GM21717 (cell line): ENCODE data around the gene STARD3.
"Not testable (repeated sequence)": the region's sequence is repeated elsewhere in the genome, so short reads cannot be mapped to it uniquely, and the experiment has no call there.

Experiments
- ATAC-seq: cut with Tn5 transposase; IDR thresholded peaks from one replicate; pipeline ENCODE4 v1.9.1; 2021; ENCODE audit warnings: mild to moderate bottlenecking, moderate library complexity; ENCODE audit not compliant: unreplicated experiment

Gene STARD3

DNA sequence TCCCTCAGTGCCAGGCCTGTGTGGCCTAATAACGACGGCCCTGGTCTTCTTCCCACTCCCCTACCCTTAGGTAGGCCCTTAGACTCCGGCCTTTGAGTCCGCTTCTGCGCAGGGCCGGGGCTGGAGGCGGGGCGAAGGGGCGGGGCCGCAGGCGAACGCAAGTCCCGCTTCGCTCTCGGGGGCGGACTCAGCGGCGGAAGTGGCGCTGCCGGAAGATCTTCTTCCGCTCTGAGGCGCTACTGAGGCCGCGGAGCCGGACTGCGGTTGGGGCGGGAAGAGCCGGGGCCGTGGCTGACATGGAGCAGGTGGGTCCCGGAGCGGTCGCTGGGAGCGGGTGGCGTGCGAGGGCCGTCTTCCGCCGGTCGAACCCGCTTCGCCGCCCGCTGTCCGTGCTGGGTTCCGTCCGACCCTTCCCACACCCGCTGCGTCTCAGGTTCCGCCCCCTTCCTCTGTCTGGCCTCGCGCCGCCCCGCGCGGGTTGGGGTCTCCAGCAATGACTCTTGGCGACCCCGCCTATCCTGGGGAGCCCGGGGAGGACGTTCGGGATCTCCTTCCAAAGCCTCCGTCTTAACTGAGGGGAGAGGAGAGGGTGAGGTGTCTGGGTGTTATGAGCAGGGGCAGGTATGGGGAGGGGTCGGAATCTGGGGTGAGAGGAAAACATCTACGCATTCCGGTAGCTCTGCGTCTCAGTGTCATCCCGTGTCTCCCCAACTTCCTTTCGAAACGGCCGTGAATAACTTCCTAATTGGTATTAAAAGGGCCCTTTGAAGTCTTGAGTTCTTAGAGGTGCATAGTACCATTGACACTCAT is at the start of gene STARD3:
Gene STARD3, plus strand, starts transcription at position 218 of the 810 bp plus-strand sequence. CDS start 16,388 bp downstream, outside the sequence.
- peak; percentile 72 for ATAC-seq

- not testable (repeated sequence) for ATAC-seq
Observed at GRCh38 chr17:39590180-39590579, 46.8 kb upstream of the STARD3 start.

- no peak for ATAC-seq
Observed at GRCh38 chr17:39591958-39592954, 44.7 kb upstream of the STARD3 start.

- no peak for ATAC-seq
Observed at GRCh38 chr17:39593371-39593770, 43.6 kb upstream of the STARD3 start.

DNA sequence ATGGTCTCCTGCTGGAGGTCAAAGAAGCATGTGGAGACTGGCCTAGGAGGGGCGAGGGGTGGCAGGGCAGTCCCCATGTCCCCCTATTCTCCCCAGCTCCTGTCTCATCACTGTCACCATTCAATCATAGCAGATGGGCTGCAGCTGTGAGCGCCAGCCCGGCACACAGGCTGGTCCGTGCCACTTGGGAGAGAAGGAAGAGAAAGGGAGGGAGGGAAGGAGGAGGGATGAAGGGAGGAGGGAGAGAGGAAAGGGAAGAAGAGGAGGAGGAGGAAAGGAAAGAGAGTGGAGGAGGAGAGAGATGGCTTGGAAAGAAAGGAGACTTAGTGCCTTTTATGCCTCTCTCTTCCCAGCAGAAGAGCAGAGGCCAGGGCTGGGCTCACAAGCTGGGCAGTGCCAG is 41.6 kb upstream of the STARD3 start:
- ATAC-seq: no peak

- no peak for ATAC-seq
Observed at GRCh38 chr17:39595928-39596510, 40.9 kb upstream of the STARD3 start.

DNA sequence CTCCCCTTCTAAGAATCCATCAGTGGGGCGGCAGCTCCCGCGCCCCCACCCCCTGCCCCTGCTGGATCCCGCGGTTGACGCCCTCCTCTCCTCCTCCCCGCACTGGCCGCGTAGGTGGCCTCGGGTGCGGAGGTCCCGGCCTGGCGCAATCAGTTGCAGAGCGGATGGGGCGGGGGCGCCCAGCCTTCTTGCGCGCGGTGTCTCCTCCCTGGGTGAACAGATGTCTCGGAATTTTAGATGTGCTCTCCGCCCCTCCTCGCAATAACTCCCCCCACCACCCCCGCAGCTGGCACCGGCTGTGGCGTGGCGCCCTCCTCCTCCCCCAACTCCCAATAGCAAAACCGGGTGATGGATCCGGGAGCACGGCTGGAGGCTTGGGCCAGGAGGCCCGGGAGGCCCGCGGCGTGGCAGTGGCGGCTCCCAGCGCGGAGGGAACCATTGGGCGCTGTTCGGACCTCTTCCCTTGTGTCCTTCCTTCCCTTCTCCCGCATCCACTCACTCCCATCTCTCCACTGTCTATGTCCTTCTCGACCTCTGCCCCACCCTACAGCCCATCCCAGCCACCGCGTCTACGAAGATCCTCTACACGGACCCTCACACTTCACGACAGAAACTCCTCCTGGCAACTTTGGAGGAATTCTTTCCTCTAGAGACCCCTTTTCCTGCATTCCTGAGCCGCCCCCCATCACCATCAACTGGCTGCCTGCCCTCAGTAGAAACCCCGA is 40.2 kb upstream of the STARD3 start:
- no peak for ATAC-seq

DNA sequence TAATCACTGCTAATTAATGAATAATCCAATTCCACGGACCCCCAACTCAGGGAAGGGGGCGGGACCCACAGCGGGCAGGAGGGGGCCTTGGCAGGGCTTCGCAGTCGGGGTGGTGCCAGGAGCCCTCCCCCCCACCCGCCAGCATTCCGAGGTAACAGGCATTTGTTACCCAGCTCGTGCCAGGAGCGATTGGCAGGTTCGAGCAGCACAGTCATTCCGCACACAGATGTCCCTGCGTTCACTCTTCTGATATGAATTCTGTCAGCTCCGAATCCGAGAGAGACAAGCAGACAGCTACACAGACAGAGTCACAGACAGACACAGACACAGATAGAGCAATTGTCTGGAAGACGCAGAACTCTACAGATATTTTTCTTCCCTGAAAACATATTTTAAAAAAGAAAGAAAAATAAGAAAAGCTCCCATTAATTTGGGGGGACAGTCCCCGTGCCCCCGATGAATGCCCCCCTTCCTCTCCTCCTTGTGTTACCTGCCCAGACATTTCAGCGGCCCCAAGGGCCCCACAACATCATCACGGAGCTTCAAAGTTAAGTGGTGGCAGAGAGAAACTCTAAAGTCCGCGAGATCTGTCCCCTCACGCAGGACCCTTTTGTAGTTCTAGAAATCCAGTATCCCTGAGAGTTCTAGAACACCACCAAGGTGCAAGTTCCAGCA is 39.4 kb upstream of the STARD3 start:
- no peak for ATAC-seq

DNA sequence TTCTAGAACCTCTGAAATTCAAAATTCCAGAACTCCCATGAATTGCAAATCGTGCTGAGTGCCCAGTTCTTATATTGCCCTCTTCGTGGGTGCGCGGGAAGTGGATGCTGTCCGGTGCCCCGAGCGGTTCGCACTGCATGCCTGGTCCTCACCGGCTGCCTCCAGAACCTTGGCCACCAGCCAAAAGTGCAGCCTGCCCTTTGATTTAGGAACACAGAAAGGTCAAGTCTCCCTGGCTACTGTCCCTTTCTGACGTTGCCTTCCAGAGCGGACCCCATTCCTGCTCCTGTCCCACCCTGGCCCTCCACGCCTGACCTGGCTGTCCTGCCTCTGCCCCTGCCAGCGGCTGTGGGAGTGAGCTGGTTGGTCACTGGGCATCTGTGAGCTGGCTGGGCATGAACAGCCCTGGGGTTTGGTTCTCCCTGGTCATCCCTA is 38.9 kb upstream of the STARD3 start:
- ATAC-seq: no peak

DNA sequence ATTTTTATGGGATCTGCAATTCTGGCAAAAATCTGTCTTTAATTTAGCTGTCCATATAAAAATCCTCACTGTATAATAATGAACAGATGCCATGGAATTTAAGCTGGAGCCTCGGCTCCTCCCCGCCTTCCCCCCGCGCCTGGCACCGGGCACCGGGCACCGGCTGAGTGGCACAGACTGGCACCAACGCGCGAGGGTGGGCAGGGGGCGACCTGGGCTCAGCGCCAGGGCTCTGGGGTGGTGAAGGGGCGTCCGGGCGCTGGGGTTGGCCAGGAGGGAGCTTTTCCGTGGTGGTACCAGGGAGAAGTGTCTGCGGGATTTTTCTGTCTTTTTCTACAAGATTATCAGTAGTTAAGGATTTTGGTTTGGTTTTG is 38.3 kb upstream of the STARD3 start:
- ATAC-seq: no peak

GRCh38 chr17:39599004-39599664 is 37.8 kb upstream of the STARD3 start:
- no peak for ATAC-seq

GRCh38 chr17:39599665-39600231 is 37.2 kb upstream of the STARD3 start:
- no peak for ATAC-seq

GRCh38 chr17:39600288-39600996 is 36.5 kb upstream of the STARD3 start:
- no peak for ATAC-seq

GRCh38 chr17:39600997-39601597 is 35.8 kb upstream of the STARD3 start:
- no peak for ATAC-seq

DNA sequence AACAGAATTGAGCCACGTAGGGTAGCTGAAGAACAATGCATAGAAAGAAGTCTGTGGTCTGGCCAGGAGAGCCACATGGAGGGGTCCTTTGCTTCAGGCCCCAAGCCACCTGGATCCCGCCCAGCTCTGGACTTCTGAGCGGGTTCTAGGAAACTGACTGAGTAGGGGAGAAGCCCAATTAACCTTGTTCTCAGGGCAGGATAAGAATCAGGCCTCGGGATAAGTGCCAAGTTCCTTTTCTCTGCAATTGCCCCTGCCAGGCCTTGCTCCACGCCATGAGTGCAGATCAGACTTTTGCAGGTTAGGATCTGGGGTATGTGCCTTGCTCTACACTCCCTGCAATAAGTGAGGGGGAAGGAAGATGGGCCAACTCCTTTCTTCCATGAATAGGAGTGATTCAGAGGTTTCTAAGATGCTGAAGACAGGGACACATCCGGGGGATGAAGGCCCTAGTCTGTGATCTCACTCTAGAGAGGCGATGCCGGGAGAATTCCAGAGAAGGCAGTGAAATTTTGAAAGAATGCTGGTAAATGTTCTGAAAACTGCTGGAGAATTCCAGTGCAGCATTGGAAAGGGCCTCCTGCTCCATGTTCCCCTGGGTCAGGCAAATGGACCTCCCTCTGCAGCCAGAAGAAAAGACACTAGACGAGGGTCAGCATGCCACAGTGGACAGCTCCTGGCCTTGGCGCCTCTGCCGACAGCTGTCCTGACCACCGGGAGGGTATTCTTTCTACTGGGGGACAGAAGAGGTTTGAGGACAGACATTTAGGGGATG is 35.0 kb upstream of the STARD3 start:
- ATAC-seq: no peak

DNA sequence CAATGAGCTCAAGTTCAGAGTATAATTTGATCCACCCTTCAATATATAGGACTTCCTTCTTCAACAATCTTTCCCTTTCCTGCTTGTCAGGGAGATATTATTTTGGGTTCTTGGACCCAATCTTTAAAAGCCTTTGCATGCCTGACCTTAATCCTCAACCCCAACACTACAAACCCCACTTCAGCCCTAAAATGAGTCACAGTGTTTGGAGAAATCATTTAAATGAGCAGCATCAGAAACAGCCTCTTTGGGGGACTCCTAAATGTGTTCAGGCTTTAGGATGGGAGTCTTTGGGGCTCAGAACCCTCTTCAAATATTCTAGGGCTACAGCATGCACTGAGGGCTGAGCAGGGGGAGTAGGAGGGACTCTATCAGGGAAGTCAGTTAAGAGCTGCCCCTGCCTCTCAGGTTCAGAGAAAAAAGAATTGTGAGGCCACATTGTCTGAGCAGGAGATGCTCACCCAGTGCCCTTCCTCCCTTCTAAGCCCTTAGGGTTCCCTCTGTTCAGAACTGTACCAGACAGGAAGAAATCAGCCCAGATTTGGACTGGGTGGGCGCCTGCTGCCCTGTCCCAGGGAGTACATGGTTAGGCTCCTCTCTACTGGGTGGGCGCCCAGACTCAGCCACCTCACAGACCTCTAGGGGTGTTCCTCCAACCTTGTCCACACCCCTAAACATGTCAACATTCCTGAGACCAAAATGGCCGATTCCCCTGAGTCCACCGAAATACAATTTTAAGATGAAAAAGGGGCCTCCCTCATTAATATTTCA is 34.2 kb upstream of the STARD3 start:
- ATAC-seq: no peak
